Effector CD8-positive, alpha-beta T cell (primary cell): ENCODE data around the gene CRB2.
"Not testable (repeated sequence)": the region's sequence is repeated elsewhere in the genome, so short reads cannot be mapped to it uniquely, and the experiment has no call there.

Source experiments
- DNase-seq: peaks from one replicate; lab custom pipeline; 2025; lab: John Stamatoyannopoulos, UW

The CRB2 gene

GRCh38 chr9:123380852-123381705, 25.1 kb downstream of the CRB2 start:
- DNase-seq = no peak

GRCh38 chr9:123382653-123383511, 26.9 kb downstream of the CRB2 start:
- DNase-seq = no peak

- no peak for DNase-seq
Observed at GRCh38 chr9:123383512-123384170, 27.6 kb downstream of the CRB2 start.

GRCh38 chr9:123387686-123388085, 31.7 kb downstream of the CRB2 start:
- DNase-seq = no peak

GRCh38 chr9:123389070-123389469, 33.1 kb downstream of the CRB2 start:
- no peak for DNase-seq

GRCh38 chr9:123389698-123390097, 33.7 kb downstream of the CRB2 start:
- no peak for DNase-seq

- no peak for DNase-seq
Observed at GRCh38 chr9:123390337-123391135, 34.5 kb downstream of the CRB2 start.

GRCh38 chr9:123391233-123391632, 35.2 kb downstream of the CRB2 start:
- DNase-seq = no peak

GRCh38 chr9:123391946-123392345, 35.9 kb downstream of the CRB2 start:
- no peak for DNase-seq

GRCh38 chr9:123392802-123393201, 36.8 kb downstream of the CRB2 start:
- no peak for DNase-seq

GRCh38 chr9:123394291-123395235, 38.6 kb downstream of the CRB2 start:
- DNase-seq = no peak

- DNase-seq = no peak
Observed at GRCh38 chr9:123395276-123395688, 39.3 kb downstream of the CRB2 start.

GRCh38 chr9:123395689-123396511, 39.9 kb downstream of the CRB2 start:
- no peak for DNase-seq

GRCh38 chr9:123397975-123398374, 42.0 kb downstream of the CRB2 start:
- no peak for DNase-seq

GRCh38 chr9:123398938-123399337, 42.9 kb downstream of the CRB2 start:
- not testable (repeated sequence) for DNase-seq

- no peak for DNase-seq
Observed at GRCh38 chr9:123399803-123400378, 43.9 kb downstream of the CRB2 start.

- no peak for DNase-seq
Observed at GRCh38 chr9:123400926-123401503, 45.0 kb downstream of the CRB2 start.

GRCh38 chr9:123401879-123402513, 46.0 kb downstream of the CRB2 start:
- DNase-seq = no peak
